Measurements from ENCODE around the gene PTAR1. TPM values are rescaled to one million over a fixed set of nuclear protein-coding genes. Genes with fewer than 3 reads are reported as not detected.

Gene PTAR1
- polyA plus RNA-seq, 4 donors, result 3.6 to 28.8 (median 5.8) TPM

DNA sequence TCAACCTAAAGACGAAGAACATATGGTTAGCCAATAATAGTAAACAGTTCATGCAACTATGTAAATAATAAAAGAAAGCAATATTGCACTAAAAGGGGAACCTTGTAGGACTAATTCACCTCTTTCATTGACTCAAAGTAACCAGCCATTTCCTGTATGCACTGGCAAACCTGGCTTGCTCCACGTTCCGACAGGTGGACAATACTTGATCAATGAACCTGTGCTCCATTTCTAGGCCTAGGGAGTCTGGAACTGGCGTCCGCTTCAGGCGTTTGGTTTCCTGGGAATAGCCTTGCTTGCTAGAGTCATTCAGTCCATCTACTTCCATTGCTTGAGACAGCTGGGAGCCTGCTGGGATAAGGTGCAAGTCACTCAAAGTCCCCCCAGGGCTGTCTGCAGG, 41.6 kb downstream of the PTAR1 start:
- no peaks in the 10 kb centered on the region for H3K9me3 ChIP-seq (ENCODE audit: control insufficient read depth in 2 of 2, insufficient read depth in 1 of 2, low read depth in 1 of 2, low read length in 1 of 2)
- WGBS, 3 donors, result 83 to 89% (median 87%) methylated on average over 6 of the region's 6 CpGs
- no peak overlapping the region for H3K27ac ChIP-seq (ENCODE audit: low read depth in 1 of 3, low read length in 2 of 3)
- peaks cover 2 to 7% (median 6%) of the 10 kb centered on the region in 3 donors for H3K36me3 ChIP-seq (ENCODE audit: control insufficient read depth in 3 of 3, insufficient read depth in 2 of 3, low read depth in 1 of 3, low read length in 3 of 3)
- peak; percentile 6 to 12 for DNase-seq
- peaks cover 0 to 9% (median 0%) of the 10 kb centered on the region in 3 donors for H3K4me1 ChIP-seq (ENCODE audit: control insufficient read depth in 3 of 3, insufficient read depth in 2 of 3, low read depth in 1 of 3, low read length in 2 of 3)
- H3K27me3 ChIP-seq (ENCODE audit: control insufficient read depth in 3 of 3, insufficient read depth in 3 of 3, low read length in 3 of 3), result no peaks in the 10 kb centered on the region
- no peak for FAIRE-seq
- H3K4me3 ChIP-seq (ENCODE audit: low read depth in 1 of 3, low read length in 3 of 3), result no peak overlapping the region

DNA sequence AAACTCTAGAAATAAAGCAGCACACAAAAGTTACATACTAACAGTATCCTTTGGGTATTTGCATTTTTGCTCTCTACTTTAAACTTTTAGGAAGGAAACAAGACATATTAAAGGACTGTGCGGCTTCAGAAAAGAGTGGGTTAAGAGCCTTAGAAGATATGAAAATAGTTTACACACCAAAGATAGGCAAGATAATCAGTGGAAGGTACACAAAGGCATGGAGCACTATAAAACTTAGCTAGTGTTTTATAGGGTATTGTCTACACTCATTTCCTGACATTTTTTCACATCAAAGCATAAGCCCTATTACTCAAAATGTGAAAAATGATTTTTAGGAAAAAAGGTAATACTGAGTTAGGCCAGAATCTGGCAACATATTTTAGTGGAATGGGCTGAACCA, 44.0 kb downstream of the PTAR1 start:
- WGBS, 3 donors, result 90 to 100% (median 95%) methylated on average over 1 of the region's 1 CpG
- Histone ChIP-seq H3K36me3 (ENCODE audit: control insufficient read depth in 3 of 3, insufficient read depth in 2 of 3, low read depth in 1 of 3, low read length in 3 of 3) (peaks cover 2 to 7% (median 6%) of the 10 kb centered on the region in 3 donors), H3K9me3 (ENCODE audit: control insufficient read depth in 2 of 2, insufficient read depth in 1 of 2, low read depth in 1 of 2, low read length in 1 of 2) (no peaks in the 10 kb centered on the region), H3K4me1 (ENCODE audit: control insufficient read depth in 3 of 3, insufficient read depth in 2 of 3, low read depth in 1 of 3, low read length in 2 of 3) (peaks cover 0 to 9% (median 0%) of the 10 kb centered on the region in 3 donors), H3K27me3 (ENCODE audit: control insufficient read depth in 3 of 3, insufficient read depth in 3 of 3, low read length in 3 of 3) (no peaks in the 10 kb centered on the region), H3K27ac (ENCODE audit: low read depth in 1 of 3, low read length in 2 of 3) (no peak overlapping the region), H3K4me3 (ENCODE audit: low read depth in 1 of 3, low read length in 3 of 3) (no peak overlapping the region)
- no peak for FAIRE-seq
- DNase-seq, result no peak

DNA sequence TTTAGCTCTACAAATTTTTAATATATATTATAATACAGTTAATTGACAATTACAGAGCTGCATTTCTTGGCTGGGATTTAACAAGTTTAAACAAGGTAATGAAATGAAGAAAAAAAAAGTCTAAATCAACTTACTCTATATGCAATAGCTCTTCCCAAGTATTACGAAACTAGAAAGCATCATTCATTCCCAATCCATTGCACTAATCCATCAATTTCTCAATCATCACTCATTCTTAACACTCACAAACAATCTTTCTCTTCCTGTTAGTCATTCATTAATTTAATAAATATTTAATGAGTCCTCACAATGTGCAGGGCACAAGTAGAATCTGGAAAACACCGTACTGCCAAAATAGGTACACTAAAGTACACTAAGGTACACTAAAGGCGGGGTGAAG, 44.7 kb downstream of the PTAR1 start:
- DNase-seq, result no peak
- no peaks in the 10 kb centered on the region for H3K27me3 ChIP-seq (ENCODE audit: control insufficient read depth in 3 of 3, insufficient read depth in 3 of 3, low read length in 3 of 3)
- FAIRE-seq, result no peak
- peaks cover 2 to 7% (median 6%) of the 10 kb centered on the region in 3 donors for H3K36me3 ChIP-seq (ENCODE audit: control insufficient read depth in 3 of 3, insufficient read depth in 2 of 3, low read depth in 1 of 3, low read length in 3 of 3)
- 91 to 97% (median 95%) methylated on average over 3 of the region's 3 CpGs for WGBS, 3 donors
- H3K4me1 ChIP-seq (ENCODE audit: control insufficient read depth in 3 of 3, insufficient read depth in 2 of 3, low read depth in 1 of 3, low read length in 2 of 3), result peaks cover 0 to 2% (median 0%) of the 10 kb centered on the region in 3 donors
- H3K4me3 ChIP-seq (ENCODE audit: low read depth in 1 of 3, low read length in 3 of 3), result no peak overlapping the region
- no peaks in the 10 kb centered on the region for H3K9me3 ChIP-seq (ENCODE audit: control insufficient read depth in 2 of 2, insufficient read depth in 1 of 2, low read depth in 1 of 2, low read length in 1 of 2)
- H3K27ac ChIP-seq (ENCODE audit: low read depth in 1 of 3, low read length in 2 of 3), result no peak overlapping the region

DNA sequence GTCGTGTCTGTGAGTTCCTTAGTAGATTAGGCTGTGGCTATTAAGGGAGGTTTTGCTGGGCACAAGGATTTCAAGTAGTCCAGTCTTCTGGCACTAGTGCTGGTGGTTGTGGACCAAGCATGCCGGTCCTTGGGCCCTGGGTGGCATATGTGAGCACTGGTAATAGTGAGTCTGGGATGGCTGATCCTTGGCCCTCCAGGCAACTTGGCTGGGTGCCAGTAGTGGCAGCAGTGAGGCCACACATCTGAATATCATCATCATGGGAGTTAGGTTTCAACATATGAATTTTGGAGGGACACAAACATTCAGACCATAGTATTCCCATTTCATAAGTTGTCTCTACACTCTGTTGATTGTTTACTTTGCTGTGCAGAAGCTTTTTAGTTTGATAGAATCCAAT, 62.3 kb downstream of the PTAR1 start:
- DNase-seq (no peak), FAIRE-seq (no peak)
- Histone ChIP-seq H3K36me3 (ENCODE audit: control insufficient read depth in 3 of 3, insufficient read depth in 2 of 3, low read depth in 1 of 3, low read length in 3 of 3) (no peaks in the 10 kb centered on the region), H3K9me3 (ENCODE audit: control insufficient read depth in 2 of 2, insufficient read depth in 1 of 2, low read depth in 1 of 2, low read length in 1 of 2) (peaks cover 0 to 18% of the 10 kb centered on the region in 2 donors), H3K27me3 (ENCODE audit: control insufficient read depth in 3 of 3, insufficient read depth in 3 of 3, low read length in 3 of 3) (no peaks in the 10 kb centered on the region), H3K27ac (ENCODE audit: low read depth in 1 of 3, low read length in 2 of 3) (no peak overlapping the region), H3K4me3 (ENCODE audit: low read depth in 1 of 3, low read length in 3 of 3) (no peak overlapping the region), H3K4me1 (ENCODE audit: control insufficient read depth in 3 of 3, insufficient read depth in 2 of 3, low read depth in 1 of 3, low read length in 2 of 3) (no peaks in the 10 kb centered on the region)
- WGBS, 3 donors, result 87 to 94% (median 90%) methylated on average over 2 of the region's 2 CpGs

DNA sequence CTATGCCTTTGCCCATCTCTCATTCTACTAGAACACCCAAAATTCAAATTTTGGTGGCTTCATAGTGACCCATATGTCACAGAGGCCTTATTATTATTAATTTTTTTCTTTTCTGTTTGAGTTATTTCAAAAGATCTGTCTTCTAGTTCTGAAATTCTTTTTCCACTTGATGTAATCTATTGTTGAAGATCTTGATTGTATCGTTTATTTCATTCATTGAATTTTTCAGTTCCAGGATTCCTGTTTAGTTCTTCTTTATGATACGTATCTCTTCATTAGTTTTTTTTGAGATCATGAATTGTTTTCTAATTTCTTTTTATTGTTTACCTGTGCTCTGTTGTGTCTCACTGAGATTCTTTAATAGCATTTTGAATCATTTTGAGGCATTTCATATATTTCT, 63.0 kb downstream of the PTAR1 start:
- no peak overlapping the region for H3K4me3 ChIP-seq (ENCODE audit: low read depth in 1 of 3, low read length in 3 of 3)
- no peaks in the 10 kb centered on the region for H3K27me3 ChIP-seq (ENCODE audit: control insufficient read depth in 3 of 3, insufficient read depth in 3 of 3, low read length in 3 of 3)
- H3K4me1 ChIP-seq (ENCODE audit: control insufficient read depth in 3 of 3, insufficient read depth in 2 of 3, low read depth in 1 of 3, low read length in 2 of 3), result no peaks in the 10 kb centered on the region
- peaks cover 0 to 14% of the 10 kb centered on the region in 2 donors for H3K9me3 ChIP-seq (ENCODE audit: control insufficient read depth in 2 of 2, insufficient read depth in 1 of 2, low read depth in 1 of 2, low read length in 1 of 2)
- H3K36me3 ChIP-seq (ENCODE audit: control insufficient read depth in 3 of 3, insufficient read depth in 2 of 3, low read depth in 1 of 3, low read length in 3 of 3), result no peaks in the 10 kb centered on the region
- 90 to 96% (median 94%) methylated on average over 2 of the region's 2 CpGs for WGBS, 3 donors
- DNase-seq (no peak), FAIRE-seq (no peak)
- H3K27ac ChIP-seq (ENCODE audit: low read depth in 1 of 3, low read length in 2 of 3), result no peak overlapping the region

DNA sequence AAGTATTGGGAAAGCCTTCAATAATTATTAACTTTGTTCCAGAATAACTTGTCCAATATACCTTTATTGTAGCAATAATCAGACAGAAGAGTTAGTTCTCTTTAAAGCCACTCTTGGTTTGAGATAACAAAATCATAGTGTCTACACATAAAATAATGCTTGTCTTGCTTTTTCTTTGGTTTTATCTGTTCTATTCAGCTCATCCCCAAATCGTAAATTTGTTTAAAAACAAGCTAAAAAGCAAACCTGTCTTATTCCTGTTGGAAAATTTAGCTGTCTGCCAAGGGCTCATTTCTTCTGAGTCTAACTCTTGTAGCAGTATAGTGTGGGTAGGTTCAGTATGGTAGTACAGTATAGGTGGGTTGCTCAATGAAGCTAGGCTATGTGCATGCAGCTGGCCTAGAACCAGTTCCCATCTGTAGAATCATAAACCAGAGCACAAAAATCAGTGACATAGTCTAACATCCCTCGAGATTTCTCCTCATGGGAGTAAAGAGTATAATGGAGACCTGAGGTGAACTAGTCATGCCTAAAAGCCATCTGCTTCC, 69.7 kb downstream of the PTAR1 start:
- FAIRE-seq, result no peak
- Histone ChIP-seq H3K4me3 (ENCODE audit: low read depth in 1 of 3, low read length in 3 of 3) (no peak overlapping the region), H3K27me3 (ENCODE audit: control insufficient read depth in 3 of 3, insufficient read depth in 3 of 3, low read length in 3 of 3) (no peaks in the 10 kb centered on the region), H3K4me1 (ENCODE audit: control insufficient read depth in 3 of 3, insufficient read depth in 2 of 3, low read depth in 1 of 3, low read length in 2 of 3) (peaks cover 0 to 5% (median 0%) of the 10 kb centered on the region in 3 donors), H3K27ac (ENCODE audit: low read depth in 1 of 3, low read length in 2 of 3) (no peak overlapping the region), H3K36me3 (ENCODE audit: control insufficient read depth in 3 of 3, insufficient read depth in 2 of 3, low read depth in 1 of 3, low read length in 3 of 3) (no peaks in the 10 kb centered on the region), H3K9me3 (ENCODE audit: control insufficient read depth in 2 of 2, insufficient read depth in 1 of 2, low read depth in 1 of 2, low read length in 1 of 2) (no peaks in the 10 kb centered on the region)
- 12 to 57% (median 37%) methylated on average over 2 of the region's 2 CpGs for WGBS, 3 donors
- peak in 1 of 2 donors; percentile 51 for DNase-seq

DNA sequence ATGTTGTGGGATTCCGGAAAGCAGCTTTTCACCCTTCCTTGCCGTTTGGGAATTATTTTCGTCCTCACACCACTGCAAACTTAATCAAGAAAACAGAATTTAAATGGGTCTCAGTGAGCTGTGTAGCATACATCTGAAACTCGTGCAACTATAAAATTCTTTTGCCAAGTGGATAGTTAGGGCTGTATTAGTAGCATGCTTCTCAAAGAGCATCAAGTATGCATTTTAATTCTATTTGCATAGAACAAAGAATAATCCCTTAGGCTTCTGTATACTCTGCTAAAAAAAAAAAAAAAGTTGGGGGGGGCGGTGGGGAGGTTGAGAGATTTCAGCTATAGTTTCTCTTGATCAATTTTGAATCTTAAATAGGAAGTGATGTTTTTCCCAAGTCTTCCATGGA, 75.9 kb downstream of the PTAR1 start:
- DNase-seq, result no peak
- no peaks in the 10 kb centered on the region for H3K36me3 ChIP-seq (ENCODE audit: control insufficient read depth in 3 of 3, insufficient read depth in 2 of 3, low read depth in 1 of 3, low read length in 3 of 3)
- no peaks in the 10 kb centered on the region for H3K27me3 ChIP-seq (ENCODE audit: control insufficient read depth in 3 of 3, insufficient read depth in 3 of 3, low read length in 3 of 3)
- 72 to 83% (median 76%) methylated on average over 5 of the region's 5 CpGs for WGBS, 3 donors
- FAIRE-seq, result no peak
- no peaks in the 10 kb centered on the region for H3K4me1 ChIP-seq (ENCODE audit: control insufficient read depth in 3 of 3, insufficient read depth in 2 of 3, low read depth in 1 of 3, low read length in 2 of 3)
- H3K9me3 ChIP-seq (ENCODE audit: control insufficient read depth in 2 of 2, insufficient read depth in 1 of 2, low read depth in 1 of 2, low read length in 1 of 2), result no peaks in the 10 kb centered on the region
- H3K27ac ChIP-seq (ENCODE audit: low read depth in 1 of 3, low read length in 2 of 3), result no peak overlapping the region
- H3K4me3 ChIP-seq (ENCODE audit: low read depth in 1 of 3, low read length in 3 of 3), result no peak overlapping the region

DNA sequence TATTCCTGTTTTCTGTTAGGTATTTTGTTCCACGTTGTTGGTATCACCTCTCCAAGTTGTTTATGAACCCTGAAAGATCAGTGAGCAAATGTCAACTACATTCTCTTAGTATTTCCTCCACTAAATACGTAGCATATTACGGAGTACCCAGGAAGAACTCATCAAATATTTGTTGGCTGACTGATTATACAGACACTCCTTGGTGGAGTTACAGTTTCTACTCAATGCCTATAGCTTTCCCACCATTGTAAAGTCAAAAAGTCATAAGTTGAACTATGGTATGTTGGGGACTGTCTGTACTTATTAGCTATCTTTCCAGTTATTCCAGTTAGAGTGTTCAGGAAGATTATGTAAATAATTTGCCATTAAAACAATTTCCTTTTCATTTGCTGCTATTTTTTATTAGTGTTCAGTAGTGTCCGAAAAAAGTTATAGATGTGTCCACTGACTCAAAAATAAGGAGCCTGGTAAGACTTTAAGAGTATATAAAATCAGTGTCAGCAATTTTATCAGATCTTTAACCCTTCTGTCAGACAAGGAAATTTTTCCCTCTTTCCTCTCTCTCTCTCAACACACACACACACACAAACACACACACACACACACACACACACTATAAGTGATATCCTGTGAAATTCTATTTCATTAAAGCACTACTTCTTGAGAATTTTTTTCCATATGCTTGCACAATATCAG, 80.8 kb downstream of the PTAR1 start:
- FAIRE-seq, result no peak
- 63 to 71% (median 71%) methylated on average over 4 of the region's 4 CpGs for WGBS, 3 donors

More for the DNA sequence above, 80.8 kb downstream of the PTAR1 start:
- Histone ChIP-seq H3K27ac (ENCODE audit: low read depth in 1 of 3, low read length in 2 of 3) (no peak overlapping the region), H3K36me3 (ENCODE audit: control insufficient read depth in 3 of 3, insufficient read depth in 2 of 3, low read depth in 1 of 3, low read length in 3 of 3) (no peaks in the 10 kb centered on the region), H3K4me3 (ENCODE audit: low read depth in 1 of 3, low read length in 3 of 3) (no peak overlapping the region), H3K27me3 (ENCODE audit: control insufficient read depth in 3 of 3, insufficient read depth in 3 of 3, low read length in 3 of 3) (peaks cover 0 to 2% (median 0%) of the 10 kb centered on the region in 3 donors), H3K4me1 (ENCODE audit: control insufficient read depth in 3 of 3, insufficient read depth in 2 of 3, low read depth in 1 of 3, low read length in 2 of 3) (no peaks in the 10 kb centered on the region), H3K9me3 (ENCODE audit: control insufficient read depth in 2 of 2, insufficient read depth in 1 of 2, low read depth in 1 of 2, low read length in 1 of 2) (no peaks in the 10 kb centered on the region)
- DNase-seq, result no peak
